MV-4-11 (cell line): ENCODE results near the gene TNIK.
"Not testable (repeated sequence)": the region's sequence is repeated elsewhere in the genome, so short reads cannot be mapped to it uniquely, and the experiment has no call there.

Source experiments
- DNase-seq: peaks from one replicate; lab custom pipeline; 2025; lab: John Stamatoyannopoulos, UW

Gene TNIK

DNA sequence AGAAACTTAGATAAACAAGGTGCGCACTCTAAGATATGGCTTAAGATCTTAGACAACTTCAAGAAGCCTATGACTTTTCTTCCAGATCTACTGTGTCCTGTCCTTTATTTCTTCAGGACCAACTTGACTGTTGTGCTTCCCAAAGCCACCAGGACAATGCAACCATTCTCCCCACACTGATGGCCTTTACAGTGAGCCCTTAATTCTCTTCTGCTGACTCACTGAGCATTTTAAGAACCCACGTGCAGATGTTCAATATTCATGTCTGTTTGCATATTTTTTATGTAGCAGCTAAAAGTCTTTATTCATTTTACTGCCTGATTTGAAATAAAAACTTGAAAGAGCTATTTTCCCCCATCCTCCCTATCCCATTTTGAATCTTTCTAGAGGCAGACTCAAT, 330.4 kb downstream of the TNIK start:
- no peak for DNase-seq

DNA sequence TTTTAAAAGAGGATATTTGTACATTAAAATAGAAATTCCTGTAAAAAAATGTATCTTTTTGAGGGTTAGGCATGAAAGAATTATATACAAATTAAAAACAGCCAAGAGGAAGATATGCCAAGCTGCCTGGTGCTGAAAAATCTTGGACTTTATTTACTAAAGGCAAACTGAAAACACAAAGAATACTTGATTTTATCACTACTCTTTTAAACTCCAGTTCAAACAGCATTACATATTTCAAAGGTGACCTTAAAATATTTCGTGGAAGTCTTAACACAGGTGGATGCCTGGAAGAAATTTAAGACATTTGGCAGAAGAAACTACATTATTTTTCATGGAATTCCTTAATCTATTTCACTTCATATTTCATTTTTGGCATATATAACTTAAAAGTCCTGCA, 332.6 kb downstream of the TNIK start:
- no peak for DNase-seq

DNA sequence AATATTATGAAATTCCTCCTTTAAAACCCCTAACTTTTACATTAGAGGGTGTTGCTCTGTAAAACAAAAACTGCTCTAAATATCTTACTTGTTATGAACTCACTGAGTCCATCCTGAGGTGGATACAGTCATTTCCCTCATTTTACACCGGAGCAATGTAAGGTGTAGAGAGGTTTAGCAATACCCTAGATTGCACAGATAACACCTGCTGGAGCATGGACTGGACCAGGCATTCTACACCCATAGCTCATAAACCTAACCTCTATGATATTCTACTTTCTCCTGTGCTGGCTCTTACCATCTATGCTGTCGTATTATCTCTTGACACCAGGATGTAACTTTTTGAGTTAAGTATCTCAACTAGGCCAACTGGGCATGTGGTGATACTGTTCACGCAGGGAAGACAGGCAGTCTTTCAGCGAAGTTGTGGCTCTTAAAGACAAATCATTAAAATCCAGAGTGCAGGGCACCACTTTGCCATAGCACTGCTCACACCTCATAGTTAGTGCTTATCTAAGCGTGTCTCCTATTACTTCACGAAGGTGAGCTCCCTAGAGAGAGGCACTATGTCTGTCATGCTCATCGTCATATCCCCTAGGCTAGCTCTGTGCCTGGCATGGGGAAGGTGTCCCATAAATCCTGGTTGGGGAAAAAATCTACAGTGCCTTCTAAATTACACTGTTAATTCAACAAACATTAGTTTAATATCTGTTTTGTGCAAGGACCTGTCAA, 333.6 kb downstream of the TNIK start:
- no peak for DNase-seq

DNA sequence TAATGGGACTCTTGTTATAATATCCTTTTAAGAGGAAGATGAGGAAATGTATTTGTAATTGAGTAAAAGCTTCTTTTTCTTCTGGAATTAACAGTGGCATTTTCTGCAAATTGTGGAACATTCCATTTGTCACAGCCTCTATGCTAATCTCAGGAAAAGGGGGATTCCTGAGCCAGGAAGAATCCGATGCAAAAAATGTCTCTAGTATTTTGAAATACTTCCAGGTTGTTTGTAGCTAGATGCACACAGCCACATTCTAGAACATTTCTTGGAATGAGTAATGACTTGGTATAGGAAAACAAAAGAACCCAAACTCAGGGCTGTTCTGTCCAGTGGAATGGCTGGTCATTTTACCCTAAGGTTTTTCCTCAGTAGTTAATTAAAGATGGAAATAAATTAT, 335.2 kb downstream of the TNIK start:
- no peak for DNase-seq

DNA sequence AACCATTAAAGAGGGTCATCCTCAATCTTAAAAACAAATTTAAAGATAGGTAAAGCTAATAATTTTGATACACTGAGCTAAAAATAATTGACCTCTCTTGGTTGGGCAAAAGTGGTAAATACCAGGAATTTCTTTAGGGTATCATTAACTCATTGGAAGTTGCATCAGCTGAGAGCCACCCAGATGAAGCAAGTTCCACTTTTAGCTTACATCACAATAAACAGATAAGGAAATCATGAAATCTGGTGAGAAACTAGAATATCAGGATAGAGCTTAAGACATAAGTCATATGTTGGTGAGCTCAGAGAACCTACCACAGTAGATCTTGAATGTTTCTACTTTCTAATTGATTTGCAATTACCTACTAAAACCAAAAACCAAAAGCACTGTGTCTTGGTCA, 336.3 kb downstream of the TNIK start:
- no peak for DNase-seq

DNA sequence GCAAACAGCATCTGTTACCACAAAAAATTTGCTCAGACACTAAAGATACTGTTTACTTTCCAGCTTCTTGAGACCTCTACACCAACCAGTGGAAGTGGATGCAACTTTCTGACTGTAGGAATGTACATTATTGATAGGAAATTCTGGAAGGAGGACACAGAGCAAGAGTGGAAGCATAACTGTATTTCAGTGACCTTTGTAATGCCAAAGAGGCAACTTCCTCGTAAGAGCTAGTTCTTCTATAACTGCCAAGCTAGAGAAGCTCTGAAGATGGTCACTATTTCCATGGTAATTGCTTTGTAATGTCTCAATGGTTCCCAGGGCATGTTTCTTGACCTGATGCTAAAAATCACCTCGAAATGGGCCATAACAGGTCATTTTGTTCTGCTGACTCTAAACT, 337.3 kb downstream of the TNIK start:
- no peak for DNase-seq

DNA sequence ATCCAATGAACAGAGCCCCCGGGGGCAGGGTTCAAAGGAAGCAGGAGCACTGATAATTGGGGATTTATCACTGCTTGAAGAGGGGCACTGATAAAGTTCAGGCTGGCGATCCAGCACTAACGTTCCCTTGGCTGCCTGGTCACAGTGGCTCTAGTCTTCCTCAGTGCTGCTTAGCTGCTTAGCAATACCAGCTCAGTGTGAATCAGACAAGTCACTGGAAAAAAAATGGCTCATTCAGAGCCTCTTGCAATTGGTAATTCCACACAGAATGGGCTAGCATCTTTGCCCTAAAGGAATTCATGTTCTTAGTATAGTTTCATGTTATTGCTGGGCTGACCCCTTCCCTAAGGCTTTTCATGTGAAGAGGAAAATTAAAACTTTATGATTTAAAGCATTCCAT, 338.0 kb downstream of the TNIK start:
- no peak for DNase-seq

DNA sequence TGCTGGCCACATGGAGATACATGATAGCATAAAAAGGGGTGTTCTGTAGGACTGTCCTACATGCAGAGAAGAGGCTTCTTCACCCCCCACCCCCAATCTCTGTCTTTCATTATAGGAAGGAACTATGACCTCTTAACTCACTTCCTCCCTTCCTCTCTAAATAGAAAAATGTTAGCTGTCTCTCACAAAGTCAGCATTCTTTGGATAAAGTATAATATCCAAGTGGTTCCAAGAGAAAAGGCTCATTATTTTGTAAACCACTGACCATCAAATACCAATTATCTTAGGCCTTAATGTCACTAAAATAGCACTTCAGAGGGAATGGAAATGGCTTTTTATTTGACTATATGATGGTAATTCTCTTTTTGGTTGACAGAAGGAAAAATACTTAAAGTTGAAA, 338.4 kb downstream of the TNIK start:
- DNase-seq: no peak

DNA sequence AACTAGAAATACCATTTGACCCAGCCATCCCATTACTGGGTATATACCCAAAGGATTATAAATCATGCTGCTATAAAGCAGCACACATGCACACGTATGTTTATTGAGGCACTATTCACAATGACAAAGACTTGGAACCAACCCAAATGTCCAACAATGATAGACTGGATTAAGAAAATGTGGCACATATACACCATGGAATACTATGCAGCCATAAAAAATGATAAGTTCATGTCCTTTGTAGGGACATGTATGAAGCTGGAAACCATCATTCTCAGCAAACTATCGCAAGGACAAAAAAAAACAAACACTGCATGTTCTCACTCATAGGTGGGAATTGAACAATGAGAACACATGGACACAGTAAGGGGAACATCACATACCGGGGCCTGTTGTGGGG, 340.8 kb downstream of the TNIK start:
- DNase-seq: not testable (repeated sequence)

DNA sequence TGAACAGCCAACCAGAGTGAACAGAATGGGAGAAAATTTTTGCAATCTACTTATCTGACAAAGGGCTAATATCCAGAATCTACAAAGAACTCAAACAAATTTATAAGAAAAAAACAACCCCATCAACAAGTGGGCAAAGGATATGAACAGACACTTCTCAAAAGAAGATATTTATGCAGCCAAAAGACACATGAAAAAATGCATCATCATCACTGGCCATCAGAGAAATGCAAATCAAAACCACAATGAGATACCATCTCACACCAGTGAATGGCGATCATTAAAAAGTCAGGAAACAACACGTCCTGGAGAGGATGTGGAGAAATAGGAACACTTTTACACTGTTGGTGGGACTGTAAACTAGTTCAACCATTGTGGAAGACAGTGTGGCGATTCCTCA, 341.2 kb downstream of the TNIK start:
- DNase-seq: not testable (repeated sequence)

DNA sequence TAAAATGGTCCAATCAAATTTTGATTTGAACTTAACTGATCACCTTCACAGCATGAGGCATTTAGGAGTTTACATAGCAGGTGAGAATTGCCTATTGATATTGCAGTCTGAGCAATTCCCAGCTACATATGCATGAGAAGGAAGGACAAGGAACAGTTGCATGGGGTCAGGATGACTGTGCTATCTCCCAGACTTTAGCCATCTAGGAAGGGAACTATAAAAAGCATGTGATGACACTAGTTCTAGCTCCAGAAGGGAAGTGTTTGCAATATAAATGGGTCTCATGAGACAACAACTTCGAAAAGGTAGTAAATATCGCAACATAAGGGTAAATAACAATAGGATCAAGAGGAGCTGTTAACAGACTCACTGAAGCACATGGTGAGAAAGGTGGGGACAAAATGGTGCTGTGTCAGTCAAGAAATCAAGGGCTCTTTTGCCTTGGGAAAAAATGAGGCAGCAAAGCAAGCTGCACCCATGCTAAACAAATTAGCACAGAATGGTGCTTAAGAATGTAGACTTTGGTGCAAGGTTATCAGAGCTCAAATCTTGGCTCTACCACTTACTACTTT, 343.3 kb downstream of the TNIK start:
- DNase-seq: no peak

DNA sequence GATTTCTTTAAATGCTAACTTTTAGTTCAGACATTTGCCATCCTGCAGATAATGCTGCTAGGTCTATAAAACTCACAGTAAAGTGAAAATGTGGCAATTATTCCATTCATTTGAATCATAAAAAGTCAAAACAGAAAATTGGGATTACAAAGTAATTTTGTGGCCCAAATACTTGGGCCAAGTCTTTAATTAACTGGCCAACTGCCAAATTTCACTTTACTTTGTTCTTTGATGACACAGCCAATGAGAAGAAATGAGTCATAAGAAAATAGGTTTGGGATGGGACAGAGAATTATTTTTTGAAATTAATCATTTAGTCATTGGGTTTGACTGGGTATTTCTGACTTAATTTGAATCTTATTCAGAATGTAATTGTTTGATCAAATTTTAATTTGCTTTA, 343.8 kb downstream of the TNIK start:
- no peak for DNase-seq

DNA sequence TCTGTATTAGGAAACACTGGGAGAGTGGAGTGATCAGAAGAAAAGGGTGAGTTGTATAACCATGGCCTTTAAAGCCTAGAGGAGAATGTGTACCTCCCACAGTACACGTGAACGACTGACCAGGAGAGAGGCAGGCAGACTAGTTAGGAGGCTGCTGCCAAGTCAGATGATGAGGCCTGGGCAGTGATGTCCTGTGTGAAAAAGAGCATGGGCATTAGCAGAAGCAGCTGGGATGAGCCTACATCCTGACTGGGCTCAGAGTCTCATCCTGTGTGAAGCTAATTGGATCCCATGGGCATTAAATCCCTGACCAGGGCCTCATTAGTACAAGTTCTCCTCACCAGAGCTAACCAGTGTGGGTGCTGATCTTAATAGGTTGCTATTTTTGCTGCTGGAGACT, 344.5 kb downstream of the TNIK start:
- DNase-seq: no peak

DNA sequence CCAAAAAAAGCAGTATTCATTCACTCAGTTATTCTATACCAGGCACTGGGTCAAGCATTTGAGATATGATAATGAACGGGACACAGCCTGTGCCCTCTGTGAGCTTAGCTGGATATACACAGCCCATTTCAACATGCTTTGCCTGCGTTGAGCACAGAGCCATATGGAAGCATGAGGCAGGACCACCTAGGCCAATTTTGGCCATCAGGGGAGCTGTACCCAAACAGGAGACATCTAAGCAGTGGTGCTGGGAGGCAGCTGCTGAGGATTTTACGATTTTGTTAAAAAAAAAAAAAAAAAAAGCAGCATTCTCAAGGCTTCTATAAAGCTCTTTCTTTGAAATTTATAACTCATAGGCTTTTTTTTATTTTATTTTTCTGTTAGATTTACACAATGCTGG, 346.5 kb downstream of the TNIK start:
- DNase-seq: no peak

DNA sequence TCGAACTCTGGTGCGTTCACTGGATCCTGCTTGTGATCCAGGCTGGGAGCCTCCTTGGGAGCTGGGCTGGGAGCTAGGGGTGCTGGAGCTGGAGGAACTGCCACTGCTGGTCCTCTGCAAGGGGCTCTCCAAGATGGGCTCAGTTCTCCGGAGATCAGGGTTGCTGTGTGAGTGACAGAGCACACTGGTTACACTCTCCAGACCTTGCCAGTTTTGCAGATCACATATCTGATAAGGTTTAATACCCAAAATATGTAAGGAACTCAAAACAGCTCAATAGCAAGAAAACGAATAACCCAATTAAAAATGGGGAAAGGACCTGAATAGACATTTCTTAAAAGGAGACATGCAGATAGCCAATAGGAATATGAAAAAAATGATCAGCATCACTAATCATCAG, 349.5 kb downstream of the TNIK start:
- no peak for DNase-seq

DNA sequence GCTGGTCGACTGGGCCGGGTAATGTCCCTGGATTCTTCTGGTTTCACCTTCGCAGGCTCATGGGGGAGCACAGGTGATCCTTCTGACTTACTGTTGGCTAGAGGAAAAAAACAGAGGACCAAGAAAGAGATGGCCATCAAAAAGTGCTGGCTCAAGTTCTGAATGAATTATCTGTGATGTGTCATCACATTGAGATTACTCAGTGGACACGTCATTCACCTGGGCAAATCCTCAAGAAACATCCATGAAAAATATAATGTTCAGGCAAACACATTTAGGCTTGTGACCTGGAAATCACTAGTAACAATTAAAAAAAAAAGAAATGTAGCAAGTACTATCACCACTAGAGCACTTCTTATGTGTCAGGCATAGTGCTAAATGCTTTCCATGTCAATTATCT, 352.1 kb downstream of the TNIK start:
- DNase-seq: no peak

DNA sequence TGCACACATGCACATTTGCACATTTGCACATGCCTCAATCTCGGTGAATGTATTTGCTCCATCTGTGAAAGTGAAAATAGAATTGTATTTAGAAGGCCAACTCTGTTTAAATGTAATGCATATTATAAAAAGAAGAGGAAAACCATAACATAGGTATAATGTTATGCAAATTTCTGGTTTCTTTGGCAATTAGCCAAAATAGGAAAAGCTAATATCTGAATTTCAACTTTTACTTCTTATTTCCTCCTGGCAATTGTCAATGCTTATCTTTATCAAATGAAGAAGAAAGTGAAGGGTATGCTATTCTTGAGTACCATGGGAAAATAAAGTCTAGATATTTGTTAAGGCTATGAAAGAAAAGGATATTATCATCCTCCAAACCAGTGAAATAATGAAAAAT, 357.0 kb downstream of the TNIK start:
- DNase-seq: no peak

DNA sequence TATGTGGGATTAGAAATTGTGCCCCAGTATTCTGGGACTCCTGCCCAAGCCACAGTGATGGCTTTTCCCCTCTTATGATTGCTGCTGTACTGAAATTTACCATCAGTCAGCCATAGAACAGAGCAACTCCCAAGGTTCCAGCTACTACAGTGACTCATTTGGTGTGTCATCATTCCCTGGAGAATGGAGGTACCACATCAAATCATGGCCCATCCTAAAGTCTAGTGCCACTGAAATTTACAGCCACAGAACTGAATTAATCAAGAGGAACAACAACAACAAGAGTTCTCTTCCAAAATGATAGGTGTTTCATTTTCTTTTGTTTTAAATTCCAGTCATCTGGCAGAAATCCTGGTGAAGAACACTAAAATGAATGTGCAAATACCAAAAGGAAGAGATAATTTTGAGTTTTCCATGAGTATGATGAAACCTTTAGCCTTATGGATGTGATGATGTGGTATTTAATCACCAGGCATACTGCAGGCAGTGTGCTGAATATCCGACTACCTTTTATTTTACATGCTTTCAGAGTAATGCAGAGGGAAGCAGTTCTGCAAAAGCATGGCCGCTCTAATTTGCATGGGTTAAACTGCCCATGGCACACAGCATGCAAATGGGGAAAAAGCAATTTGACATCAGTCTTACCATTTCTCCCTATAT, 358.1 kb downstream of the TNIK start:
- no peak for DNase-seq

DNA sequence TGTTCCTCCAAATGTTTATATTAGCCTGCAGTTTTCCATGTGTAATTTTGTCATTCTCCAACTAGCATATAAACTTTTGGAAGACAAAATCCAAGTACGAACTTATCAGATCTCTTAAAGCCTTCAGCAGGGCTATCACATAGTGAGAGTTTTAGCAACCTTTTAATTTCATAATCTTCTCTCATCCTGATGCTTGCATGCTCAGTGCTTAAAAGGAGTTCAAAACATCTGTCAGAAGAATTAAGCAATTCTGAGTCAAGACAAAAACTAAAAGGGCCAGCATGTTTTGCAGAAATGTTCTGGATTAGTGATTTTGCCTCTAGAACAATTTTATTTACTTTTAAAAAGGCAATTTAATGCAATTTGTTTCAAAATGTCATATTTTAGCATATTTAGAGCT, 360.3 kb downstream of the TNIK start:
- no peak for DNase-seq

DNA sequence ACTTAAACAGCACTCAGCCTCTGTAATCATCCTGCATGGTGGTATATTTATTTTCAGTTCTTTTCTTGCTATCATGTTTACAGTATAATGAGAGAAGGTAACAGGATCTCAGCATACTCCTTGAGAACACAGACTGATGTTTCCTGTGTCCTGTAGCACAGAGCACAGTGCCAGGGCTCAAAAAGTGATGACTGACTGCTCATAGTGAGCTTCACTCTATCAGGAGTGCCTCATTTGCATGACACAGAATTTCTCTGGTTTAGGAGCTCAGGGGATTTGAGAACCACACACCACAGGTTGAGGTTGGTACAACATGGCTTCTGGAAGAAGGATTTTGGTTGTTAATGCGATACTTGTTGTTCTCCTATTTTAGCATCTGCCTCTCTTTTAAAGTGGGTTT, 365.1 kb downstream of the TNIK start:
- no peak for DNase-seq

DNA sequence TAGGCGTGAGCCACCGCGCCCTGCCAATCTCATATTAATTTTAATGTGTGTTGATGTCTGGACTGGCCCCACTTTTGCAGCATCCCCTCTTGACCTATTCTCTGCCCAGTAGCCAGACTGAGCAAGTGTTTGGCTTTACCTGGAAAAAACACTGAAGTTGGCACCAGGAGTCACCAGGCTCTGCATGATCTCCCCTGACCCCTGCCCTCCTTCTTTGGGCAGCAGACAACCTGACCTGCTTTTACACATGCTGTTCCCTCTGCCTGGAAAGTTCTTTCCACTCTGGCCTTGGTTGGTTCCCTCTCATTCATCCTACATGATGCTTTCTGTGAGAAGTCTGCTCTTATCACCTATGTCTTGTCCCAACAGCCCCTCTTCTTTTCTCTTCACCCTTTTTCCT, 365.8 kb downstream of the TNIK start:
- DNase-seq: no peak

DNA sequence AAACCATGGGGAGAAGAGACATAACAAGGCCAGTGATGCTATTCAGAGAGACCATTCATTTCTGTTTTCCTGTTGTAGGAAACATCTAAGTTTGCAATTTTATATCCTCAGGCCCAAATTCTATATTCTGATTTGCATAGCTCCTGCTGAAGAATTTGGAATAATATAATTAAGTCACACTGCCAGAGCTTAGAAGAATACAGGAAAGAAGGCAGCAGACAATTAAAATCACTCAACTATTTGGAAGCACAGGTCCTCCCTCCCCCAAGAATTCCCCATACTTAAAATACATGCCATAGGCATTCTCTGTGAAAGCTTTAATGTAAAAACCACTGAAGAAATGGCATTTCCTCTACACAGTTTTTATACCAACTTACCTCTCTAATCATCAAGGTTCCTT, 366.7 kb downstream of the TNIK start:
- no peak for DNase-seq

DNA sequence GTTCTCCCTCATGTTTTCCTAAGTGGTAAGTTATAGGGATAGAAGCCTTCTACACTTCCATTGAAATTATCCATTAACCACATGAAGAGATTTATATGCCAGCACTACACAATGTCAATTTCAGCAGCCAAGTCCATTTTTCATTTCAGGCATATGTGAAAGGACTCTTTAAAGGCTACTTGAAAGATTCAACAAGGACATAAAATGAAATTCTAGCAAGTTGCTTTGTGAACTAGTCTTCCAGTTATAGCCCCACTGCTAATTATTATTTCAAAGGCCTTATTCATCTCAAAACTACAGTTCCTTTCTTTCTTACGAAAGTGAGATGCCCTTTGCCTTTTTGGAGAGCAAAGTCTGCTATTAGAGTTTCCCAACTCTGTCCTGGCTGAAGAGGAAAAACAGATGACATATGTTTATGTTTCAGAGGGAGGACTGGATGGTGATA, 367.7 kb downstream of the TNIK start:
- DNase-seq: no peak

DNA sequence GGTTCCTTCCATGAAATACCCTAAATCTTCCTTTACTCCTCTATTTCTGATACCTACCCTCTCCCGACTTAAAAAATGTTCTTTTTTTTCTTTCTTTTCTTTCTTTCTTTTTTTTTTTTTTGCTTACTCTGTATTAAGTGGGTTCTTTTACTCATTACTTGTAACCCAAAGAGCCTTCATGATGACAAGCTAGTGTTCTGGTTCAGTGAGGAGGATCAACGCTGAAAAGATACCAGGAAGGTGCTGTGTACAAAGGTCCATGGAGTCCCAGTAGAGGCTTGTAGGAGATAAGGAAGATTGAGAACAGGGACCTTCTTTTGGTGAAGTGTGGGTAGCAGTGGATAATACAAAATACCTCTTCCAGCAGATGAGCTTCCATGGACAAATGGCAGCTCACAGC, 369.9 kb downstream of the TNIK start:
- no peak for DNase-seq
